Measurements from ENCODE around the gene BORCS5.

GRCh38 chr12:12510141-12510540 is 153.3 kb downstream of the BORCS5 start:
- TF ChIP-seq POLR2AphosphoS5 (IDR thresholded peaks at IDR 0.05; ENCODE audit: low read depth, low read length), result no peak
- TF ChIP-seq SIN3A (IDR thresholded peaks at IDR 0.05; ENCODE audit: borderline replicate concordance, insufficient read depth, low read length), result no peak

Measured in PFSK-1 (cell line).